NCI-H2107 treated with DMSO at 0.1 percent for 48 hours (cell line): Measurements from ENCODE around the gene TASOR.
"Not testable (repeated sequence)": the region's sequence is repeated elsewhere in the genome, so short reads cannot be mapped to it uniquely, and the experiment has no call there.

Source experiments
- DNase-seq: peaks from one replicate; lab custom pipeline; 2025; ENCODE audit not compliant: unreplicated experiment; lab: John Stamatoyannopoulos, UW

Gene TASOR, protein sequence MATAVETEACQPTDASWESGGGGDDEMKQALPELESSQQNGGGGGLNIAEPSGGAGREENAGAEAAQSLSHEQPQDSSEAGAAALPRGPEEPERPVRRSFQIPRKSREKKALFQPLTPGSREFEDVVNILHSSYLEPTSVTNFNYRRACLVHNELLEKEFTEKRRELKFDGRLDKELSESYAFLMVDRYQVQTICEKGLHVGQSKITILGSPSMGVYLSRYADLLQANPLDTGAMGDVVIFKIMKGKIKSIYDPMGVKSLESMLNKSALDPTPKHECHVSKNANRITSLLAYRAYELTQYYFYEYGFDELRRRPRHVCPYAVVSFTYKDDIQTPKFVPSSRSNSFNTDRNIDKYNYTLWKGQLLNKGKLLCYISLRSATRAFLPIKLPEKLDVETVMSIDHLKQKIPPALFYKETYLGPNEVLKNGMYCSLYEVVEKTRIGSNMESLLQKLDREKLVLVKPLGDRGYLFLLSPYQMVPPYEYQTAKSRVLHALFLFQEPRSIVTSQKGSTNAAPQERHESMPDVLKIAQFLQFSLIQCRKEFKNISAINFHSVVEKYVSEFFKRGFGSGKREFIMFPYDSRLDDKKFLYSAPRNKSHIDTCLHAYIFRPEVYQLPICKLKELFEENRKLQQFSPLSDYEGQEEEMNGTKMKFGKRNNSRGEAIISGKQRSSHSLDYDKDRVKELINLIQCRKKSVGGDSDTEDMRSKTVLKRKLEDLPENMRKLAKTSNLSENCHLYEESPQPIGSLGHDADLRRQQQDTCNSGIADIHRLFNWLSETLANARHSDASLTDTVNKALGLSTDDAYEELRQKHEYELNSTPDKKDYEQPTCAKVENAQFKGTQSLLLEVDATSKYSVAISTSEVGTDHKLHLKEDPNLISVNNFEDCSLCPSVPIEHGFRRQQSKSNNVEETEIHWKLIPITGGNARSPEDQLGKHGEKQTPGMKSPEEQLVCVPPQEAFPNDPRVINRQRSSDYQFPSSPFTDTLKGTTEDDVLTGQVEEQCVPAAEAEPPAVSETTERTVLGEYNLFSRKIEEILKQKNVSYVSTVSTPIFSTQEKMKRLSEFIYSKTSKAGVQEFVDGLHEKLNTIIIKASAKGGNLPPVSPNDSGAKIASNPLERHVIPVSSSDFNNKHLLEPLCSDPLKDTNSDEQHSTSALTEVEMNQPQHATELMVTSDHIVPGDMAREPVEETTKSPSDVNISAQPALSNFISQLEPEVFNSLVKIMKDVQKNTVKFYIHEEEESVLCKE (N-terminal part only)

DNA sequence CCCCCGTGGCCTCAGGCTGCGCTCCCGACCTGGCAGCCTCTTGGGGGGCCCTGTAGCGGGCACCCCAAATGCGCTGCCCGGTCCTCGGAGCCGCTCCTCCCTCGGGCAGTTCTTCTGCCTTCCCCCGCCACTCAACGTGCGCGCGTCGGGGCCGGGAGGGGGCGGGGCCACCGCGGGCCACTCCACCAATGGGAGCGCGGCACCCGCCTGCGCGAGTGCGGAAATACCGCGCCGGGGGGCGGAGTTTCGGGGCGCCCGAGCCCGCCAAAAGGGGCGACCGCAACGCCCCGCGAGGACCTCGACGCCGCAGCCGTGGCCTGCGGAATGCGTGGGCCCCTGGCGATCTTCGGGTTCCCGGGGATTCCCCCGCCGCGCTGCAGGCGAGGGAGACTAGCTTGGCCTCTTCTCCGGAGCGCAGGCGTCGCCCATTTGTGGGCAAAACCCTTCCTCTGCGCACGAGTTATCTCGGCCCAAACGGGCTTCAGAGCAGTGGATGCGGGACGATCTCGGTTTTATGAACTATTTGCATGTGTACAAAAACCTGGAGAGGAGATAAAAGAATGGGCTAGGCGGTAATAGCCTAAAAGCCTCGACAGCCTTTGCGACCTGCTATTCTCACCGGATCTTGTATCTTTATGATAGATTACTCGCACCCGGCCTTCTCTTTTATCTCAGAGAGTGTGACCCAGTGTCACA lies at the start of gene TASOR:
Gene TASOR (minus strand): TSS at position 144 of the 696 bp plus-strand sequence. CDS start 259 bp downstream, outside the sequence.
- DNase-seq, result no peak

DNA sequence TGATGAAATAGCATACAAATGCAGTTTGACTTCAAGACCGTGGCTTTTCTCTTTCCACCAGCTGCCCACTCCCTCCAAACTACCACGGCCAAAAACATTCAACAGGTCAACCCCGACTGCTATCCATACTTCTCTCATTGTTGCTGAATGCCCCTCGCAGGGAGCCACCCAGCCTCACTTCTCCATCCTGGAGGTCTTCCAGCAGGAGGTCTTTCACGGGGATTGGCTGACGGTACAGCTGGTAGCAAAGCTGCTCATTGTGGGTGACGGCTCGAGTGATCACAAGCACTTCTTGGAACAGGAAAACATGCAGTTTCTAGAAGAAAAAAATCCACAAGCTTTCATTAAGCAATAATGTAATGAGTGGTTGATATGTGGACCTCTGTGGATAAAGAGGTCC lies 49.0 kb upstream of the TASOR start:
- DNase-seq, result no peak

DNA sequence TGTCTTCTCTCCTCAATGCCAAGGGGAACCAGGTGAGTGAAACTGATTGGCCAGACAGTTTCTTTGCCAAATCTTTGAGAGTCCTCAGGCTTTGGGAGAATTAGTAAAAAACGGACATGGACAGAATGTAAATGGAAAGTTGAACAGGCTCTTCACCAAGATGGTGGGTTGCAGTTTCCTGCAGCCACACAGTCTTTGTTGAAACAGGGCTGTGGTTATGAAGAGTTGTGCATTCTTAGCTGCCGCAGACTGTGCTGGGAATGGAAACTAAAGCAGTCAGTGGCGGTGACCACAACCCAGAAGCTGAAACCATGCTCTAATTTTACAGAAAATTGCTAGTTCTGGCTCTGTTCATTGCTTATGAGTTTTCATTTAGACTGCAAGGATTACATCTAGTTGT lies 42.1 kb upstream of the TASOR start:
- no peak for DNase-seq

DNA sequence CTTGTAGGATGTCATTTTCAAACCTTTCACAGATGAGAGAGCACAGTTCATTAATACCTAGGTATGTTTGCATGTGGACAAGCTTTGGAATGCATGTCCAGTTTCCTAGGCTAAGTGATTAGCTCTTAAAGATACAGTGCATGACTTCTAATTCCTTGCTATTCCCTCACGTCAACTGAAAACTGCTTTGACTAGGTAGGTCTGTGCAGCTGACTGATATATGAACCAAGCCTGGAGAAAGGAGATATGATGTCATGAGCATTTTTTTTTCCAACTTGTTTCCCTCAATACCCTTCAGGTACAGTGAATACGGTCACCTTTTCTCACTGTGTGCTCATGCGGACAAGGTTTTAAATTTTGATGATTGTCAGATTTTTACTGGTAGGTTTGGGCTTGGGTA lies 41.6 kb upstream of the TASOR start:
- DNase-seq, result no peak

DNA sequence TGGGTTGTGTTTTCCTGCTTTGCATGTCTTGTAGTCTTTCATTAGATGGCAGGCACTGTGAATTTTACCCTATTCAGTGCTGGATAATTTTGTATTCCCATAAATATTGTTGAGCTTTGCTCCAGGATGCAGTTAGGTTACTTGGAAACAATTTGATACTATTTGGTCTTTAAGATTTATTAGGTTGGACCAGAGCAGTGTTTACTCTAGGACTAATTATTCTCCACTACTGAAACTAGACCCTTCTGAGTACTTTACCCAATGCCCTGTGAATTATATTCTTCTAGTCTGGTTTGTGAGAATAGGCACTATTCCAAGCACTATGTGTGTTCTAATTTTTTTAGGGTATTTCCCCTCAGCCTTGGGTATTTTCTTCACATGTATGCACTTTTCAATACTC lies 37.8 kb upstream of the TASOR start:
- no peak for DNase-seq

DNA sequence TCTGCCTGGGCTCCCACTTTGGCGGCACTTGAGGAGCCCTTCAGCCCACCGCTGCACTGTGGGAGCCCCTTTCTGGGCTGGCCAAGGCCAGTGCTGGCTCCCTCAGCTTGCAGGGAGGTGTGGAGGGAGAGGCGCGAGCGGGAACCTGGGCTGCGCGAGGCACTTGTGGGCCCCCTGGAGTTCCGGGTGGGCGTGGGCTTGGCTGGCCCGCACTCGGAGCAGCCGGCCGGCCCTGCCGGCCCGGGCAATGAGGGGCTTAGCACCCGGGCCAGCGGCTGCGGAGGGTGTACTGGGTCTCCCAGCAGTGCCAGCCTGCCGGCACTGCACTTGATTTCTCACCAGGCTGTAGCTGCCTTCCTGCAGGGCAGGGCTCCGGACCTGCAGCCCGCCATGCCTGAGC lies 35.7 kb upstream of the TASOR start:
- DNase-seq, result not testable (repeated sequence)

DNA sequence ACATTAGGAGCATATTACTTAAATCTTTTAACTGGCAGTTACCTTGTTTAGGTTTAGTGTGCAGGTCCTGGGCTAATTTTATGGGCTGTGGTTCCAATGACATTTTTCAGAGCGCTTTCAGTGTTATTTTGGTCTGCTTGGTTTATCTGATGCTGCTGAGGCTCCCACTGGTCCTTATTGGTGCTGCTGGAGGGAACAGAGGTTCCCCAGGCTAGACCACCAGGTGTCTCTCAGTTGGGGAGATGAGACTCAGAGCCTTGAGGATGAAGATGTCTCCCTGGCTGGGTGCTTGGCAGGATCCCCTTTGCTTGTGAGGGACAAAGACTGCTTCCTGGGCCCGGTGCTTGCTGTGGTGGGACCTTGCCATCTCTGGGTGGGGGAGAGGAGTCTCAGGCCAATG lies 28.3 kb upstream of the TASOR start:
- DNase-seq, result no peak

DNA sequence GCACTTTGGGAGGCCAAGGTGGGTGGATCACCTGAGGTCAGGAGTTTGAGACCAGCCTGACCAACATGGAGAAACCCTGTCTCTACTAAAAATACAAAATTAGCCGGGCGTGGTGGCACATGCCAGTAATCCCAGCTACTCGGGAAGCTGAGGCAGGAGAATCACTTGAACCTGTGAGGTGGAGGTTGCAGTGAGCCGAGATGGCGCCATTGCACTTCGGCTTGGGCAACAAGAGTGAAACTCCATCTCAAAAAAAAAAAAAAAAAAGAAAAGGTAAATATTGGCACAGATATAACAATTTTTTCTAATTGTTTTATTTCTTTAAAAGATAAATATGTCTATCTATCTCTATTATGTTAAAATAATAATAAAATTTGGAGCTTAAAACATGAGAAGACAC lies 24.3 kb upstream of the TASOR start:
- not testable (repeated sequence) for DNase-seq

DNA sequence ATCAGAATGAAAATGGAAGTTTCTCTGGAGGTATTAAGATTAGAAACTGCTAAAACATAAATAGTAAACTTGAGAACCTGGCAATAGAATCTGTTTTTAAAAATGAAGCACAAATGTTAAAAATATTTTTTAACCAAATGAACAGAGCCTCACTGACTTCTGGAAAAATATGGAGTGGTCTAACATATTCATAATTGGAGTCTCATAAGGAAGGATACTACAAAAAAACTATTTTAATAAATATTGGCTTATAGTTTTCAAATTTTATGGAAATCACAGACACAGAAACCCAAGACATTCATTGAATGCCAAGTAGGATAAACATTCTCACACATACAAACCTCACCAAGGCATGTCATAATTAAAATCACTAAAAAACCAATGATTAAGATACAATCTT lies 23.6 kb upstream of the TASOR start:
- DNase-seq, result no peak

DNA sequence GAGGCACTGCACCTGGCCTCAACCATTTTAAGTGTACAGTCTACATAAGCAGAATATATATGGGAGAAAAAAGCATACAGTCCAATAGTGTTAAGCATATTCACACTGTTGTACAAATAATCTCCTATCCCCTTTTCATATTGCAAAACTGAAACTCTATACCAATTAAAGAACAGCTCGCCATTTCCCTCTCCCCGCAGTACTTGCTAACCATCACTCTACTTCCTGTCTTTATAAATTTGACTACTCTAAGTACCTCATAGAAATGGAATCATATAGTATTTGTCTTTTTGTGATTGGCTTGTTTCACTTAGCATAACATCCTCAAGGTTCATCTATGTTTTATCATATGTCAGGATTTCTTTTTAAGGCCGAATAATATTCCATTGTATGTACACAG lies 21.6 kb upstream of the TASOR start:
- DNase-seq, result no peak

DNA sequence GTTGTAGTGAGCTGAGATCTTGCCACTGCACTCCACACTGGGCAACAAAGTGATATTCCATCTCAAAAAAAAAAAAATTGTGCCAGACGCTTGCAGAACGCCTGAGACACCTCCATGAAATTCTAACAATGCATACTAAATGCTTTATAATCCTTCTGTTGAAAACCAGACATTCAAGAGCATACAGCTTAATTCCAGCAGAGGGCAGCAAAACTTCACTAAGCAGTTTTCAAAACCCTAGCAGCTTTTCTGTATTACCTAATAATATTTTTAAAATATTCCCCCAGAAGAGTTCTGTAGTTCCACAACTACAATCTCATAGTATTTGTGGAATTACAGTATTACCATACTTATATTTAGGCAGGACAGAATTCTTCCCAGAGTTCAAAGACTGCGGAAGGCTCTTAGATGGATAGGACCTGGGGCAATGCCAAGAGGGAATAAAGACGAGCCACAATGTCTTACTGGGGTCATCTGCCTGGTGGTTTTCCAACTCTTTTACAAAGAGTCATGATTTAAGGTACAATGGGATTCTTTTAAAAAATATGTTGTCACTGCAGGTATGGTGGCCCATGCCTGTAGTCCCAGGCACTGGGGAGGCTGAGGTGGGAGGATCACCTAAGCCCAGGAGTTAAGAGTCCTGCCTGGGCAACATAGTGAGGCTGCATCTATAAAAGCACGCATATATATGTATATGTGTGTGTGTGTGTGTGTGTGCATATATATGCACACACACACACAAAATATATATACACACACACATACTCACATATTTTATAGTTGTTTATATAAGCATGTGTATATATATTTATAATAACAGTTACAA lies 19.6 kb upstream of the TASOR start:
- DNase-seq, result peak; percentile 15

DNA sequence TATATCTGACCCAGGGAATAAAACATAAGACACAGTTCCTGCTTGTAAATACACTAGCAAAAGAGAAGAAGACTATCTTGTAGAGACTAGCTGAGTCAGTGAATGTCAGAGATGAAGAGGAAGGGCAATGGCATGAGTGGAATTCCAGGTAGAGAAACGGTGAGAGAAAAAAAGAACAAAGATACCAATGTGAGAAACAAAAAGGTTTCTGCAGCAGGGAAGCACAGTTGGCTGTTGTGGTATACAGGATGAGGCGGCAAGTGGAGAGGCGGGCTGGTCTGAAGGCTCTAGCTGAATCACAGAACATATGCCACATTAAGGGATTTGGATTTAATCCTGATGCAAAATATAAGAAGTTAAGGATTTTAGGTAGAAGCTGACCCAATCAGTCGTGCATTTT lies 17.1 kb upstream of the TASOR start:
- DNase-seq, result no peak

DNA sequence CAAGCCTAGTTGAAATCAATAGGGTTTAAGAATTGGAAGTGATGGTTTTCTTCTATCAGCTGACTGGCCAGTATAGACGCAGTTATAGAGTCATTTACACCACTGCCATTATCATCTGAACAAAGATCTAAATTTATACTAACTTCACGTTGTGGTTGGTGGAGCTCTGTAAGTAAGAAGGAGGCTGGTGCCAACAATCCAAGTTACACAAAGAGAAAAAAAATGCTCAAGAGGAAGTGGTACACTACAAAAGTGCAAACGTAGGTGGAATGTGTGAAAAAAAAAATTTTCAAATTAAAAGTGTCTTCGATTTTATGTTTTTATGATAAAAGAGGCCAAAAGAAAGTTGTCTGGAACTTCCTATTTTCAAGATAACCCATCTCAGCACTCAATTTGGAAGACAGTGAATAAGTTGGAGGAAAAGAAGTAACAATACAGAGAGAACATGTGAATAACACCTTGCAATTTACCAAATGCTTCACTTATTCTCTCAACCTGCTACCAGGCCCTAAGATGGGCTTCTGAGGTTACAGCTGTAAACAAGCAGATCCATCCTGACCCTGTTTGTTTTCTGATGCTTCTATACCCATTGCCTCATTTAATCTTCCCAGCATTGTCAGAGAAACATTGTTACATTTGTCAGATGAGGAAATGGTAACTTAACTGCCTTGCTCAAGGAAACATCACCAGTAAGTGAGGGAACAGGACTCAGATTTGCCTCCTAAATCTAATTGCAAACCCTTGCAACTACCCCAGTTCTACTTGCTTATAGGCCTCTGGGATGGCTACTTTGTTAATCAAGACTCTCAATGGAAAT lies 12.0 kb upstream of the TASOR start:
- no peak for DNase-seq

DNA sequence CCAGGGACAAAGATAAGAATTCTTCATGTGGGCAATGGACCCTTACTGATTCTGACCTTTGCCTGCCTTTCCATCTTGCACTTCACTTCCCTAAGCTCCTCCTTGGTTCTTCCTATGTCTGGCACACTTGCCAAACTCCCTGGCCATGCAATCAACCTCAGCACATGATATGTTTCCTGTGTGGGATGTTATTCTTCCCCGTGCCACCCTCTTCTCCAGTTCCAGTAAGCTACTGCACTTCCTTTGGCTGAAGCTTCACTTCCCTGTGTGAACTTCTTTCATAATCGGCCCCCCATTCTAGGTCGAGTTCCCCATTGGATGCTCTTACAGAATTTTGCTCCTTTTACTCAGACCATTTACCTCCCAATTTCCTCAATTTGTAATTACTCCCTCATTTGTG lies 10.7 kb upstream of the TASOR start:
- DNase-seq, result no peak

DNA sequence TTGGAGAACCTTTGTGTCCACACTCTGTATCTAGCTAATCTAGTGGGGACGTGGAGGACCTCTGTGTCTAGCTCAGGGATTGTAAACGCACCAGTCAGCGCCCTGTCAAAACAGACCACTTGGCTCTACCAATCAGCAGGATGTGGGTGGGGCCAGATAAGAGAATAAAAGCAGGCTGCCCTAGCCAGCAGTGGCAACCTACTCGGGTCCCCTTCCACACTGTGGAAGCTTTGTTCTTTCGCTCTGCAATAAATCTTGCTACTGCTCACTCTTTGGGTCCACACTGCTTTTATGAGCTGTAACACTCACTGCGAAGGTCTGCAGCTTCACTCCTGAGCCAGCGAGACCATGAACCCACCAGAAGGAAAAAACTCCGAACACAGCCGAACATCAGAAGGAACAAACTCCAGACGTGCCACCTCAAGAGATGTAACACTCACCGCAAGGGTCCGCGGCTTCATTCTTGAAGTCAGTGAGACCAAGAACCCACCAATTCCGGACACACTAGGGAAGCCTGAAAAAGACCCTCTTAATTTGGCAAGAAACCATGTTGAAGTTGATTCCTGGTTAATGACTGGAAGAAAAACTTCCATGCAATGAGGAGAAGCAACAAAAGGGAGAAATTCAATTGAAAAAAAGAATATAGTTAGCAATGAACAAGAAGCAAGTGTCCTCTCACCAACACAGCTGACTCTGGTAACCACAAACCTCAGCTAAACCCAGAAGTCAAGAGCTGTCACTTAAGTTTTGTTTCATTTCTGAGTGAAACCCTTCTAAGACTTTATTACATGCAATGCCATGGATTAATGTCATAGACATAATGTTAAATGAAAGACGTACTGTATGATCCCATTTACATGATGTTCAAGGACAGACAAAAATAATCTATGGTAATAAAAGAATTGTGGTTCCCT lies 9.7 kb upstream of the TASOR start:
- not testable (repeated sequence) for DNase-seq

DNA sequence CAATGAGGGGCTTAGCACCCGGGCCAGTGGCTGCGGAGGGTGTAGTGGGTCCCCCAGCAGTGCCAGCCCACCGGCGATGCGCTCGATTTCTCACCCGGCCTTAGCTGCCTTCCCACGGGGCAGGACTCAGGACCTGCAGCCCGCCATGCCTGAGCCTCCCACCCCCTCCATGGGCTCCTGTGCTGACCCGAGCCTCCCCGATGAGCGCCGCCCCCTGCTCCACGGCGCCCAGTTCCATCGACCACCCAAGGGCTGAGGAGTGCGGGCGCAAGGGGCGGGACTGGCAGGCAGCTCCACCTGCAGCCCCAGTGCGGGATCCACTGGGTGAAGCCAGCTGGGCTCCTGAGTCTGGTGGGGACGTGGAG lies 8.9 kb upstream of the TASOR start:
- DNase-seq, result not testable (repeated sequence)

DNA sequence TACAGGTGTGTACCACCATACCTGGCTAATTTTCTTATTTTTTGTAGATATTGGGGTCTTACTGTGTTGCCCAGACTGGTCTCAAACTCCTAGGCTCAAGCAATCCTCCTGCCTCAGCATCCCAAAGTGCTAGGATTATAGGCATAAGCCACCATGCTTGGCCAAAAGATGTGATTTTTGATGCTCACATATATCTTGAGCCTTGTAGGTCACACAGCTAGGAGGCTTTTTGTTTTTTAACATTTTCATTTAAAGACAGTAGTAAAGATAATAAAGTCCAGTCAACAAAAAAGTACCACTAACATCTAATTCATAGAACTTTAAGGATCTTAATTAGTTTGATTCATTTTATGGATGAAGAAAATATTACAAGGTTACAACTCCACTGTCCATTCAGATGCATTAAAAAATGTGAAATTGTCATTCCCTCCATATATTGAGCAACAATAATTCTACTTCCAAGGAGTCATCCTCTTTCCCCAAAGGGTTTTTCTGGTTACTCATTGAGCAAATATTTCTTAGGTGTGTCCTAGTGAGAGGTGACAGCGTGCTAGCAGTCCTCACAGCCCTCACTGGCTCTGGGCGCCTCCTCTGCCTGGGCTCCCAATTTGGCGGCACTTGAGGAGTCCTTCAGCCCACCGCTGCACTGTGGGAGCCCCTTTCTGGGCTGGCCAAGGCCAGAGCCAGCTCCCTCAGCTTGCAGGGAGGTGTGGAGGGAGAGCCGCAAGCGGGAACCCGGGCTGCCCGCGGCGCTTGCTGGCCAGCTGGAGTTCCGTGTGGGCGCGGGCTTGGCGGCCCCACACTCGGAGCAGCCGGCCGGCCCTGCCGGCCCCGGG lies 8.3 kb upstream of the TASOR start:
- DNase-seq, result no peak
